ENCODE measurements around the gene HS3ST4. TPM values are rescaled to one million over a fixed set of nuclear protein-coding genes. Genes with fewer than 3 reads are reported as not detected.

HS3ST4 gene
- total RNA-seq, 1 donor from 2014 or later, result 1.5 TPM

DNA sequence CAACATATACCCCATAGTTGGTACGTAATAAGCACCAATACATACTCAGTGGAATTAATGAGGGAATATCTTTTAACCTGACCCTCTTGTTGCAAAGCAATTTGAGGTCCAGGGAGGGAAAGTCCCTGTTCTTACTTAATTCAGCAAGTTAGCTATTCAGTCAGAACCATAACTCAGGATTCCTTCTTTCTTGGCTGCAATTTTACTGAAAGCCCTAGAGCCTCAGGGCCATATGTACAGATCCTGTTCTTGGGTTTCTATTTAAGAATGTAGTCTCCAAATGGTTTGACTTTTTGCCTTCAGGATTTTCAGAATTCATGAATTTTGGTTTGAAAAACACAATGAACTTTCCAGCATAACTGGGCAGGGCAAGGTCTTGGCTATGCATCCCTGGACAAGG, 436.5 kb downstream of the HS3ST4 start:
- no peak for DNase-seq (ENCODE audit: extremely low spot score in 2 of 2)
- H3K4me1 ChIP-seq, result no peaks in the 10 kb centered on the region
- H3K27me3 ChIP-seq, result no peaks in the 10 kb centered on the region
- no peak overlapping the region for H3K27ac ChIP-seq
- H3K4me3 ChIP-seq, result no peak overlapping the region
- no peaks in the 10 kb centered on the region for H3K9me3 ChIP-seq
- intact Hi-C loops (cut with DNase I), result no loop called here
- no peaks in the 10 kb centered on the region for H3K36me3 ChIP-seq
- TF ChIP-seq CTCF (IDR thresholded peaks at IDR 0.05), result no peak
- no peak for TF ChIP-seq POLR2A (IDR thresholded peaks at IDR 0.05)
- TF ChIP-seq POLR2AphosphoS5 (IDR thresholded peaks at IDR 0.05; ENCODE audit: insufficient read depth in 1 of 2, low read depth in 1 of 2), result no peak

- Histone ChIP-seq H3K27ac (no peak overlapping the region), H3K27me3 (no peaks in the 10 kb centered on the region), H3K4me1 (no peaks in the 10 kb centered on the region), H3K9me3 (no peaks in the 10 kb centered on the region), H3K4me3 (no peak overlapping the region), H3K36me3 (no peaks in the 10 kb centered on the region)
- TF ChIP-seq POLR2AphosphoS5 (IDR thresholded peaks at IDR 0.05; ENCODE audit: insufficient read depth in 1 of 2, low read depth in 1 of 2) (no peak), CTCF (IDR thresholded peaks at IDR 0.05) (no peak), POLR2A (IDR thresholded peaks at IDR 0.05) (no peak)
- intact Hi-C loops (cut with DNase I), result no loop called here
- DNase-seq (ENCODE audit: extremely low spot score in 2 of 2), result no peak
Observed at GRCh38 chr16:26129997-26130396, 438.2 kb downstream of the HS3ST4 start.

- TF ChIP-seq POLR2AphosphoS5 (IDR thresholded peaks at IDR 0.05; ENCODE audit: insufficient read depth in 1 of 2, low read depth in 1 of 2) (no peak), POLR2A (IDR thresholded peaks at IDR 0.05) (no peak), CTCF (IDR thresholded peaks at IDR 0.05) (no peak)
- intact Hi-C loops (cut with DNase I), result no loop called here
- no peak overlapping the region for H3K4me3 ChIP-seq
- H3K9me3 ChIP-seq, result no peaks in the 10 kb centered on the region
- H3K36me3 ChIP-seq, result no peaks in the 10 kb centered on the region
- H3K4me1 ChIP-seq, result no peaks in the 10 kb centered on the region
- H3K27me3 ChIP-seq, result no peaks in the 10 kb centered on the region
- no peak for DNase-seq (ENCODE audit: extremely low spot score in 2 of 2)
- H3K27ac ChIP-seq, result no peak overlapping the region
Observed at GRCh38 chr16:26133416-26134093, 441.8 kb downstream of the HS3ST4 start.

- H3K4me3 ChIP-seq, result no peak overlapping the region
- H3K27me3 ChIP-seq, result no peaks in the 10 kb centered on the region
- intact Hi-C loops (cut with DNase I), result no loop called here
- no peak for TF ChIP-seq CTCF (IDR thresholded peaks at IDR 0.05)
- TF ChIP-seq POLR2A (IDR thresholded peaks at IDR 0.05), result no peak
- no peak for TF ChIP-seq POLR2AphosphoS5 (IDR thresholded peaks at IDR 0.05; ENCODE audit: insufficient read depth in 1 of 2, low read depth in 1 of 2)
- H3K9me3 ChIP-seq, result no peaks in the 10 kb centered on the region
- no peaks in the 10 kb centered on the region for H3K36me3 ChIP-seq
- H3K4me1 ChIP-seq, result no peaks in the 10 kb centered on the region
- no peak for DNase-seq (ENCODE audit: extremely low spot score in 2 of 2)
- H3K27ac ChIP-seq, result no peak overlapping the region
Observed at GRCh38 chr16:26134588-26134987, 442.8 kb downstream of the HS3ST4 start.

GRCh38 chr16:26137956-26138355, 446.2 kb downstream of the HS3ST4 start:
- Histone ChIP-seq H3K27me3 (no peaks in the 10 kb centered on the region), H3K4me1 (no peaks in the 10 kb centered on the region), H3K36me3 (no peaks in the 10 kb centered on the region), H3K27ac (no peak overlapping the region), H3K4me3 (no peak overlapping the region), H3K9me3 (no peaks in the 10 kb centered on the region)
- TF ChIP-seq POLR2A (IDR thresholded peaks at IDR 0.05) (no peak), POLR2AphosphoS5 (IDR thresholded peaks at IDR 0.05; ENCODE audit: insufficient read depth in 1 of 2, low read depth in 1 of 2) (no peak), CTCF (IDR thresholded peaks at IDR 0.05) (no peak)
- intact Hi-C loops (cut with DNase I), result no loop called here
- DNase-seq (ENCODE audit: extremely low spot score in 2 of 2), result no peak

Measured in vagina (tissue), 2 donors.